ENCODE measurements around the gene MAPK8.

Gene MAPK8

DNA sequence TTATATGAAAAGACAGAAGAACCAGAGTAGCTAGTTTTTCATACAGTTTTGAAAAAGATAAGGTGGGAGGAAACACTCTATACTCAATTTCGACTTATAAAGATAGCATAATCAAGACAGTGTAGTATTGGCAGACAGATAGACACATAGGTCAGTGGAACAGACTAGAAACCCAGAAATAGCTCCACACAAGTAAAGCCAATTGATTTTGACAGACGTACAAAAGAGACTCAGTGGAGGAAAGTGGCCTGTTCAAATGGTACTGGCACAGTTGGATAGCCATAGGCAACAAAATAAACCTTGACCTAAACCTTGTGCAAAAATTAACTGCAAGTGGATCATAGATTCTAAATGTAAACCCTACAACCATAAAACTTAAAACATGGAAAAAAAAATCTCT, 46.8 kb downstream of the MAPK8 start:
- no peak for DNase-seq (ENCODE audit: low read depth)
- no peak overlapping the region for H3K4me3 ChIP-seq (ENCODE audit: low read length)
- TF ChIP-seq, protein P1, sequence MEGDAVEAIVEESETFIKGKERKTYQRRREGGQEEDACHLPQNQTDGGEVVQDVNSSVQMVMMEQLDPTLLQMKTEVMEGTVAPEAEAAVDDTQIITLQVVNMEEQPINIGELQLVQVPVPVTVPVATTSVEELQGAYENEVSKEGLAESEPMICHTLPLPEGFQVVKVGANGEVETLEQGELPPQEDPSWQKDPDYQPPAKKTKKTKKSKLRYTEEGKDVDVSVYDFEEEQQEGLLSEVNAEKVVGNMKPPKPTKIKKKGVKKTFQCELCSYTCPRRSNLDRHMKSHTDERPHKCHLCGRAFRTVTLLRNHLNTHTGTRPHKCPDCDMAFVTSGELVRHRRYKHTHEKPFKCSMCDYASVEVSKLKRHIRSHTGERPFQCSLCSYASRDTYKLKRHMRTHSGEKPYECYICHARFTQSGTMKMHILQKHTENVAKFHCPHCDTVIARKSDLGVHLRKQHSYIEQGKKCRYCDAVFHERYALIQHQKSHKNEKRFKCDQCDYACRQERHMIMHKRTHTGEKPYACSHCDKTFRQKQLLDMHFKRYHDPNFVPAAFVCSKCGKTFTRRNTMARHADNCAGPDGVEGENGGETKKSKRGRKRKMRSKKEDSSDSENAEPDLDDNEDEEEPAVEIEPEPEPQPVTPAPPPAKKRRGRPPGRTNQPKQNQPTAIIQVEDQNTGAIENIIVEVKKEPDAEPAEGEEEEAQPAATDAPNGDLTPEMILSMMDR (conservative IDR thresholded peaks at IDR 0.05; ENCODE audit: low read length), result no peak

DNA sequence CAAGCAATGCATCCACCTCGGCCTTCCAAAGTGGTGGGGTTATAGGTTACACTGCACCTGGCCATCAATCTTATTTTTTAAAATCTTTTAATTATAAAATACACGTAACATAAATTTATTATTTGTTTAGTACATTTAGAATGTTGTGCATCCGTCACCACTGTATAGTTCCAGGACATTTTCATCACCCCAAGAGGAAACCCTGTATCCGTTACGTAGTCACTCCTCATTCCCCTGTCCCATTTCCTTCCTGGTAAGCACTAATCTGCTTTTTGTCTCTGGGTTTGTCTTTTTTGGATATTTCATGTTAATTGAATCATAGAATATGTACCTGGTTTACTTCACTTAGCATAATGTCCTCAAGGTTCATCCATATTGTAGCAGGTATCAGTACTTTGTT, 51.2 kb downstream of the MAPK8 start:
- DNase-seq (ENCODE audit: low read depth), result no peak
- TF ChIP-seq, protein P1 (conservative IDR thresholded peaks at IDR 0.05; ENCODE audit: low read length), result no peak
- no peak overlapping the region for H3K4me3 ChIP-seq (ENCODE audit: low read length)

DNA sequence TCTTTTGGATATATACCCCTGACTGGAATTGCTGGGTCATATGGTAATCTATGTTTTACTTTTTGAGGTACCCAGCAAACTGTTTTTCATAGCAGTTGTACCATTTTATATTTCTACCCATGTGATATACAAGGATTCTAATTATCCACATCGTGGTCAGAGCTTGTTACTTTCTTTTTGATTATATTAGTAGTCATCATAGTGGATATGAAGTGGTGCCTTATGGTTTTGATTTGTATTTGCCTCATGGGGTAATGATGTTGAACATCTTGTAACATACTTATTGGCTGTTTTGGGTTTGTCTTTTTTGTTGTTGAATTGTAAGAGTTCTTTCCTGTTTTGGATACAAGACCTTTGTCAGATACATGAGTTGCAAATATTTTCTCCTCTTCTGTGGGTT, 51.7 kb downstream of the MAPK8 start:
- TF ChIP-seq, protein P1 (conservative IDR thresholded peaks at IDR 0.05; ENCODE audit: low read length), result no peak
- DNase-seq (ENCODE audit: low read depth), result peak; percentile 33
- no peak overlapping the region for H3K4me3 ChIP-seq (ENCODE audit: low read length)

DNA sequence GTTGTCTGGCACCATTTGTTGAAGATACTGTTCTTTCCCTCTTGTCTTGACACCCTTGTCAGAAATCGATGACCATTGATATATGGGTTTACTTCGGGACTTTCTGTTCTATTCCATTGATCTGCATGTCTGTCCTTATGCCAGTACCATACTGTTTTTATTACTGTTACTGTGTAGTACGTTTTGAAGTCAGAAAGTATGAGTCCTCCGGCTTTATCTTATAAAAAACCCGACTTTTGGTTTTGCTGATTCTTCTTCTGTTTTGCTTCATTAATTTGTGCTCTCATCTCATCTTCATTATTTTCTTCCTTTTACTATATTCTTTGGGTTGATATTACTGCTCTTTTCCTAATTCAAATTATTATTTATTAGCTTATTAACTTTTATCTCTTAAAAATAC, 52.4 kb downstream of the MAPK8 start:
- no peak for DNase-seq (ENCODE audit: low read depth)
- no peak overlapping the region for H3K4me3 ChIP-seq (ENCODE audit: low read length)
- TF ChIP-seq, protein P1 (conservative IDR thresholded peaks at IDR 0.05; ENCODE audit: low read length), result no peak

DNA sequence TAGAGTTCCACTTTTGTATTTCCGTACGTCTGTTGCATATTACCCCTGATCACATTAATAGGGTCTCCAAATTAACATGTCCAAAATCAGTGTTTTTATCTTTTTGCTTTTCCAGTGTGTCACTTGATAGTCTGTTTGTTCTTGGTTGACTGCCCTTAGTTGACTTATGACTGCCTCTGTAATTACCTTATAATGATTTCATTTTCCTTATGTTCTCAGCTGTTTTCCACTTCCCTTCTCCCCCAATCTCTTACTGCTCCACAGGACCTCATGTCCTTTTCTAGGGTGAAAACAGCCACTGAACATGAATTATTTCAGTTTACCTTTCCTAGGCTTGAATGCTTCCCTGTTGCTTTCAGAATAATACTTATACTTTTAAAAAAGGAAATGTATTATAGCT, 54.7 kb downstream of the MAPK8 start:
- TF ChIP-seq, protein P1 (conservative IDR thresholded peaks at IDR 0.05; ENCODE audit: low read length), result no peak
- no peak for DNase-seq (ENCODE audit: low read depth)
- no peak overlapping the region for H3K4me3 ChIP-seq (ENCODE audit: low read length)

DNA sequence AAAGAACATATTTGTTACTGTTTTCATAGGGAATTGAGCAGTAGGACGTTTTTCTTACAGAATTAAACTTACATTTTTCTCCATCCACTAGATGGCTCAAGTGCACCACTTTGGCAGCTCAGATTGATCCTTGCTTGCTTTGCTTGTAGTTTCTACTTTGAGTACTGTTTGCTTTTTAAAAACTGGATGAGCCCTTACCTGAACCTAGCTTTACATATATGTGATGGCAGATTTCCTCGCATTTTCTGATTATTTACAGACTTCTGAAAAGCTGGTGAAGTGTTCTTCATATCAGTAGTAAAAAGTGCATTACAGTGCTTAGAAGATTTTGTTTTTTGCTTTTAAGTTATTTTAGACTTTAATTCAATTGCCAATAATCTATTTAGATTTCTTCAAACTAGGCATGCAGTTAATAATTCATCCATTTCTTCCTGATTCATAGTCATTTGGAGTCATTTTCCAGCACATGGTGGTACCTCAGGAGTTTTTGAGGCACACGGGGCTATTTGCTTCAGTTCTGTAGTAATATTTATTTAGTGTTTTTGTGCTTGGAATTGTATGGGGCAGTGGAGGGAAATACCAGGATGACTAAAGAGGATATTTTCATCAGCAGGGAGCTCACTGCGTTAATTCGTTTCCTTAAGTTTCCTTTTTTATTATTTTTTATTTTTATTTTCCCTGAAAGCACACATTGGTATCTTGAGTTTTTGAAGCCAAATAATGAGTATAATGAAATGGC, 57.3 kb downstream of the MAPK8 start:
- DNase-seq (ENCODE audit: low read depth), result peak; percentile 76
- TF ChIP-seq, protein P1 (conservative IDR thresholded peaks at IDR 0.05; ENCODE audit: low read length), result peak; percentile 87
- no peak overlapping the region for H3K4me3 ChIP-seq (ENCODE audit: low read length)

DNA sequence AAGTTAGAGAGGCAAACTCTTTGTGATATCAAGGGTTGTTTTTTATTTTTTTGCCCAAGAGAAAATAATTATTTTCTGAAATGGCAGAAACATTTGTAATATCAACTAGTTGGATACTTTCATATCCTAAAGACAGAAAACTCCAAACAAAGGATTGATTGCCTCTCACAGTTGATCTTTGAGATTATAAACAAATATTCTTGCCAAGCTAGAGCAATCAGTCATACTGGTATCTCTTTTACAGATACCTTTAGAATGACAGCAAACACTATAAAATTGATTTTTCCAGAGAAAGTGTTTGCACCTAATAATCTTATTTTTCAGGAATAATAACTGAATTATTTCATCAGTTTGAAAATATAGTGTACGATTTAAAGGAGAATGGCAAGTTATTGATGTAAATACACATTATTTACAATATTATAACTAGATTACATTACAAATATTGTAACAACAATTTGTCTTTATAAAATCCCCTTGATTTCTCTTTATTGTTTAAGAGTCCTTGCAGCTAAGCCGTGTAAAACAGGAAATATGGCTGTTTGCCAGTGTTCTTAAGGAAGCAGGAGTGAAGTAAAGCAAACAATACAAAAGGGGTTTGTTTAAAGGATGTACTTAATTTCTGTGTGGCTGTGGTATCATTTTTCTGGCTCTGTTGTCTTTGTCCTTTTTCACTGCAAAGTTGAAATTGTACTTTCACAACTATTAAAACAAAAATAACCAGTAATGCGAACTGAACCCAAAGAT, 58.4 kb downstream of the MAPK8 start:
- peak; percentile 60 for DNase-seq (ENCODE audit: low read depth)
- no peak overlapping the region for H3K4me3 ChIP-seq (ENCODE audit: low read length)
- TF ChIP-seq, protein P1 (conservative IDR thresholded peaks at IDR 0.05; ENCODE audit: low read length), result no peak

Data from AG10803 (cell line).